Measurements from ENCODE around the gene ODAPH. TPM values are rescaled to one million over a fixed set of nuclear protein-coding genes. Genes with fewer than 3 reads are reported as not detected.

Gene ODAPH
- total RNA-seq, 1 experiment from 2014 or later: not detected

GRCh38 chr4:75612306-75612705, 56.4 kb downstream of the ODAPH start:
- no peak overlapping the region for H2BK15ac ChIP-seq (ENCODE audit: low read depth, low read length)
- no peaks in the 10 kb centered on the region for H3K79me2 ChIP-seq (ENCODE audit: insufficient read depth, low read length)
- H3K9me3 ChIP-seq (ENCODE audit: control insufficient read depth, low read depth, low read length): no peaks in the 10 kb centered on the region
- Mint-ChIP-seq H3K4me1 (no peaks in the 10 kb centered on the region), H3K27me3 (ENCODE audit: low read depth) (no peaks in the 10 kb centered on the region), H3K4me3 (no peak overlapping the region), H3K27ac (no peak overlapping the region), H3K36me3 (ENCODE audit: insufficient read depth in 1 of 3, low read depth in 3 of 3) (peaks cover 0 to 3% (median 2%) of the 10 kb centered on the region in 3 experiments; a peak in 3 of 7 replicates), H3K9me3 (peaks cover 4 to 5% of the 10 kb centered on the region in 2 experiments; a peak in 3 of 5 replicates)
- H3K9ac ChIP-seq (ENCODE audit: extremely low read depth, insufficient read length, low read length): no peak overlapping the region
- no peak overlapping the region for H3K14ac ChIP-seq (ENCODE audit: insufficient read depth, low read length)
- no peak overlapping the region for H3T11ph ChIP-seq (ENCODE audit: low read length)
- no peaks in the 10 kb centered on the region for H3K79me1 ChIP-seq (ENCODE audit: insufficient read depth, low read depth, low read length, poor library complexity, severe bottlenecking)
- no peak overlapping the region for H3K23ac ChIP-seq (ENCODE audit: insufficient read length, low read depth, low read length)
- H3K4me2 ChIP-seq (ENCODE audit: insufficient read depth, insufficient read length, low read length): no peak overlapping the region
- TF ChIP-seq, protein P1, sequence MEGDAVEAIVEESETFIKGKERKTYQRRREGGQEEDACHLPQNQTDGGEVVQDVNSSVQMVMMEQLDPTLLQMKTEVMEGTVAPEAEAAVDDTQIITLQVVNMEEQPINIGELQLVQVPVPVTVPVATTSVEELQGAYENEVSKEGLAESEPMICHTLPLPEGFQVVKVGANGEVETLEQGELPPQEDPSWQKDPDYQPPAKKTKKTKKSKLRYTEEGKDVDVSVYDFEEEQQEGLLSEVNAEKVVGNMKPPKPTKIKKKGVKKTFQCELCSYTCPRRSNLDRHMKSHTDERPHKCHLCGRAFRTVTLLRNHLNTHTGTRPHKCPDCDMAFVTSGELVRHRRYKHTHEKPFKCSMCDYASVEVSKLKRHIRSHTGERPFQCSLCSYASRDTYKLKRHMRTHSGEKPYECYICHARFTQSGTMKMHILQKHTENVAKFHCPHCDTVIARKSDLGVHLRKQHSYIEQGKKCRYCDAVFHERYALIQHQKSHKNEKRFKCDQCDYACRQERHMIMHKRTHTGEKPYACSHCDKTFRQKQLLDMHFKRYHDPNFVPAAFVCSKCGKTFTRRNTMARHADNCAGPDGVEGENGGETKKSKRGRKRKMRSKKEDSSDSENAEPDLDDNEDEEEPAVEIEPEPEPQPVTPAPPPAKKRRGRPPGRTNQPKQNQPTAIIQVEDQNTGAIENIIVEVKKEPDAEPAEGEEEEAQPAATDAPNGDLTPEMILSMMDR (conservative IDR thresholded peaks at IDR 0.05): no peak
- no peak overlapping the region for H4K5ac ChIP-seq (ENCODE audit: insufficient read length, low read depth, low read length)
- H4K20me1 ChIP-seq (ENCODE audit: control insufficient read depth, insufficient read depth, insufficient read length): no peaks in the 10 kb centered on the region
- H3K4me1 ChIP-seq (ENCODE audit: insufficient read depth, low read length): no peaks in the 10 kb centered on the region
- no peak overlapping the region for H4K91ac ChIP-seq (ENCODE audit: insufficient read length, low read depth, low read length)
- no peak overlapping the region for H2AFZ ChIP-seq (ENCODE audit: low read length)
- H2BK20ac ChIP-seq (ENCODE audit: low read depth, low read length, poor library complexity, severe bottlenecking): no peak overlapping the region
- H3K18ac ChIP-seq (ENCODE audit: insufficient read length, low read depth, low read length): no peak overlapping the region
- H2AK5ac ChIP-seq (ENCODE audit: insufficient read length, low read length): no peak overlapping the region
- DNase-seq: no peak
- no peaks in the 10 kb centered on the region for H3K23me2 ChIP-seq (ENCODE audit: insufficient read length, low read depth, low read length, poor library complexity, severe bottlenecking)
- no peaks in the 10 kb centered on the region for H3K27me3 ChIP-seq (ENCODE audit: insufficient read depth, low read length)
- H3K4ac ChIP-seq (ENCODE audit: low read depth, low read length): no peak overlapping the region
- H4K8ac ChIP-seq (replicated peaks; ENCODE audit: insufficient read length, low read depth, low read length): no peak overlapping the region
- no peak overlapping the region for H2BK120ac ChIP-seq (ENCODE audit: low read depth, low read length, poor library complexity, severe bottlenecking)
- no CpG with 5 or more reads among the region's 1 CpG for WGBS (ENCODE audit: extremely low coverage, insufficient read length, low lambda C conversion rate)
- H3K27ac ChIP-seq (ENCODE audit: insufficient read length, low read depth, low read length): no peak overlapping the region
- no peak overlapping the region for H2BK5ac ChIP-seq (ENCODE audit: insufficient read length, low read length)
- H3K56ac ChIP-seq (ENCODE audit: insufficient read length, low read depth, low read length): no peak overlapping the region
- H2BK12ac ChIP-seq (ENCODE audit: insufficient read length, low read depth, low read length): no peak overlapping the region

Other genes with a start within 250 kb of the ODAPH start
- 47.7 and 47.9 TPM in 2 replicates for gene RCHY1, start 41.7 kb upstream of the ODAPH start, total RNA-seq (2021)
- 11.0 and 11.7 TPM in 2 replicates for gene THAP6, start 41.6 kb upstream of the ODAPH start, total RNA-seq (2021)
- 1.5 and 1.8 TPM in 2 replicates for gene CDKL2, start 74.5 kb downstream of the ODAPH start, total RNA-seq (2021)
- 405 and 412 TPM in 2 replicates for gene G3BP2, start 117.3 kb downstream of the ODAPH start, total RNA-seq (2021)
- 109 and 110 TPM in 2 replicates for gene USO1, start 168.5 kb downstream of the ODAPH start, total RNA-seq (2021)

All from H9 (cell line).